ENCODE measurements around the gene STPG4.
"Not testable (repeated sequence)": the region's sequence is repeated elsewhere in the genome, so short reads cannot be mapped to it uniquely, and the experiment has no call there.

DNA sequence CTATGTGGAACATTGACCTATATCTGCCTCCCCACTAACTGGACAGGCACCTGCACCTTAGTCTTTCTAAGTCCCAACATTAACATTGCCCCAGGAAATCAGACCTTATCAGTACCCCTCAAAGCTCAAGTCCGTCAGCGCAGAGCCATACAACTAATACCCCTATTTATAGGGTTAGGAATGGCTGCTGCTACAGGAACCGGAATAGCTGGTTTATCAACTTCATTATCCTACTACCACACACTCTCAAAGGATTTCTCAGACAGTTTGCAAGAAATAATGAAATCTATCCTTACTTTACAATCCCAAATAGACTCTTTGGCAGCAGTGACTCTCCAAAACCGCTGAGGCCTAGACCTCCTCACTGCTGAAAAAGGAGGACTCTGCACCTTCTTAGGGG is 48.9 kb downstream of the STPG4 start:
- TF ChIP-seq YY1 (IDR thresholded peaks at IDR 0.05; ENCODE audit: low read depth, low read length); POLR2A (IDR thresholded peaks at IDR 0.05; ENCODE audit: control extremely low read depth in 1 of 2, low read depth in 2 of 2, low read length in 2 of 2); CREB1 (IDR thresholded peaks at IDR 0.05); NANOG (IDR thresholded peaks at IDR 0.05; ENCODE audit: insufficient read depth, low read depth, low read length, poor library complexity, severe bottlenecking); POLR2AphosphoS5 (IDR thresholded peaks at IDR 0.05; ENCODE audit: low read depth, low read length): not testable (repeated sequence)
- TF ChIP-seq, protein P1, sequence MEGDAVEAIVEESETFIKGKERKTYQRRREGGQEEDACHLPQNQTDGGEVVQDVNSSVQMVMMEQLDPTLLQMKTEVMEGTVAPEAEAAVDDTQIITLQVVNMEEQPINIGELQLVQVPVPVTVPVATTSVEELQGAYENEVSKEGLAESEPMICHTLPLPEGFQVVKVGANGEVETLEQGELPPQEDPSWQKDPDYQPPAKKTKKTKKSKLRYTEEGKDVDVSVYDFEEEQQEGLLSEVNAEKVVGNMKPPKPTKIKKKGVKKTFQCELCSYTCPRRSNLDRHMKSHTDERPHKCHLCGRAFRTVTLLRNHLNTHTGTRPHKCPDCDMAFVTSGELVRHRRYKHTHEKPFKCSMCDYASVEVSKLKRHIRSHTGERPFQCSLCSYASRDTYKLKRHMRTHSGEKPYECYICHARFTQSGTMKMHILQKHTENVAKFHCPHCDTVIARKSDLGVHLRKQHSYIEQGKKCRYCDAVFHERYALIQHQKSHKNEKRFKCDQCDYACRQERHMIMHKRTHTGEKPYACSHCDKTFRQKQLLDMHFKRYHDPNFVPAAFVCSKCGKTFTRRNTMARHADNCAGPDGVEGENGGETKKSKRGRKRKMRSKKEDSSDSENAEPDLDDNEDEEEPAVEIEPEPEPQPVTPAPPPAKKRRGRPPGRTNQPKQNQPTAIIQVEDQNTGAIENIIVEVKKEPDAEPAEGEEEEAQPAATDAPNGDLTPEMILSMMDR (IDR thresholded peaks at IDR 0.05; ENCODE audit: control extremely low read depth in 1 of 3, insufficient read depth in 1 of 3, low read depth in 1 of 3, low read length in 3 of 3): not testable (repeated sequence)

Data from H1 (cell line).